IMR-90 (cell line): ENCODE results near the gene CYSLTR2. TPM values are rescaled to one million over a fixed set of nuclear protein-coding genes. Genes with fewer than 3 reads are reported as not detected.

Experiments used
- ATAC-seq: fragments of 200-7000 bp; cut with Tn5 transposase; 2 replicates; pipeline ENCODE4 v1.9.1; 2020; ENCODE audit warnings: low read depth, mild to moderate bottlenecking, moderate library complexity
- BruUV-seq: library from RNA; stranded (reverse); fragments of 400-500 nt; replicated peaks from 2 replicates; lab custom pipeline; 2021; lab: Mats Ljungman, UMichigan
- CTCF ChIA-PET: fragments of 300-600 bp; formaldehyde crosslinking; extraction: SDS; loops from one replicate; lab custom pipeline; 2021; ENCODE audit warnings: antibody characterized with exemption; lab: Yijun Ruan, JAX
- POLR2A ChIA-PET: fragments of 300-600 bp; sonication (Branson Sonifier 250); formaldehyde crosslinking; loops from one replicate; lab custom pipeline; 2022; ENCODE audit warnings: antibody characterized with exemption; ENCODE audit not compliant: unreplicated experiment; lab: Charles Lee
- DNase-seq: peaks from one replicate; pipeline ENCODE4 v3.0.0; 2013
- H2AFZ ChIP-seq: replicated peaks from 2 replicates; pipeline ENCODE3; 2013; ENCODE audit warnings: low read length, mild to moderate bottlenecking; ENCODE audit not compliant: poor library complexity
- H2AK5ac ChIP-seq: 2 replicates; pipeline ENCODE4 v1.6.1; 2013; ENCODE audit warnings: low read depth, low read length, inconsistent platforms
- H2AK9ac ChIP-seq: replicated peaks from 2 replicates; pipeline ENCODE3; 2013; ENCODE audit warnings: mild to moderate bottlenecking, low read depth, low read length, moderate library complexity; ENCODE audit not compliant: poor library complexity
- H2BK120ac ChIP-seq: 2 replicates; pipeline ENCODE4 v1.6.1; 2013; ENCODE audit warnings: low read depth, low read length, inconsistent platforms
- H2BK15ac ChIP-seq: 3 replicates; pipeline ENCODE4 v1.6.1; 2013; ENCODE audit warnings: low read depth, low read length, inconsistent platforms
- H2BK20ac ChIP-seq: 2 replicates; pipeline ENCODE4 v1.6.1; 2013; ENCODE audit warnings: low read depth, mild to moderate bottlenecking, inconsistent platforms, low read length, moderate library complexity
- H2BK5ac ChIP-seq: 2 replicates; pipeline ENCODE4 v1.6.1; 2013; ENCODE audit warnings: mild to moderate bottlenecking, low read depth, low read length, inconsistent platforms; ENCODE audit not compliant: poor library complexity, severe bottlenecking
- H3K14ac ChIP-seq: replicated peaks from 2 replicates; pipeline ENCODE4 v1.6.1; 2013; ENCODE audit warnings: low read depth, low read length, inconsistent platforms
- H3K18ac ChIP-seq: 2 replicates; pipeline ENCODE4 v1.6.1; 2013; ENCODE audit warnings: low read depth, low read length, control low read depth
- H3K23ac ChIP-seq: 2 replicates; pipeline ENCODE4 v1.6.1; 2013; ENCODE audit warnings: low read depth, low read length, inconsistent platforms
- H3K27ac ChIP-seq: 2 replicates; pipeline ENCODE4 v1.5.1; 2013; ENCODE audit warnings: mild to moderate bottlenecking, control low read depth, low read length; ENCODE audit not compliant: insufficient read depth
- H3K27me3 ChIP-seq: 2 replicates; pipeline ENCODE4 v1.6.1; 2013; ENCODE audit warnings: low read length; ENCODE audit not compliant: control insufficient read depth, insufficient read depth
- H3K36me3 ChIP-seq: 2 replicates; pipeline ENCODE4 v1.6.1; 2013; ENCODE audit warnings: low read length, mixed read lengths; ENCODE audit not compliant: control insufficient read depth, insufficient read depth
- H3K4ac ChIP-seq: 2 replicates; pipeline ENCODE4 v1.6.1; 2013; ENCODE audit warnings: low read depth, low read length, inconsistent platforms
- H3K4me1 ChIP-seq: 2 replicates; pipeline ENCODE4 v1.6.1; 2013; ENCODE audit warnings: low read length, mixed read lengths; ENCODE audit not compliant: control insufficient read depth, insufficient read depth
- H3K4me2 ChIP-seq: 2 replicates; pipeline ENCODE4 v1.6.1; 2013; ENCODE audit warnings: low read depth, mild to moderate bottlenecking, control low read depth, low read length, moderate library complexity
- H3K4me3 ChIP-seq: 2 replicates; pipeline ENCODE4 v1.5.1; 2013; ENCODE audit warnings: low read depth, mild to moderate bottlenecking, control low read depth, low read length, moderate library complexity; ENCODE audit not compliant: insufficient read depth
- H3K56ac ChIP-seq: 2 replicates; pipeline ENCODE4 v1.6.1; 2013; ENCODE audit warnings: low read length, inconsistent platforms; ENCODE audit not compliant: insufficient read depth; ENCODE audit errors: extremely low read depth
- H3K79me1 ChIP-seq, 2 experiments: 2 replicates each; pipeline ENCODE4 v1.6.1; 2013; ENCODE audit warnings: low read length in 2 of 2, inconsistent platforms in 1 of 2, low read depth in 1 of 2
- H3K9ac ChIP-seq: 2 replicates; pipeline ENCODE4 v1.6.1; 2013; ENCODE audit warnings: low read depth, low read length, control low read depth
- H3K9me1 ChIP-seq: 2 replicates; pipeline ENCODE4 v1.6.1; 2013; ENCODE audit warnings: low read length, inconsistent platforms; ENCODE audit not compliant: insufficient read depth
- H3K9me3 ChIP-seq: 2 replicates; pipeline ENCODE4 v1.6.1; 2013; ENCODE audit warnings: low read length; ENCODE audit not compliant: control insufficient read depth, insufficient read depth
- H4K20me1 ChIP-seq: 2 replicates; pipeline ENCODE4 v1.6.1; 2013; ENCODE audit warnings: low read length, inconsistent platforms; ENCODE audit not compliant: insufficient read depth
- H4K5ac ChIP-seq: 2 replicates; pipeline ENCODE4 v1.6.1; 2013; ENCODE audit warnings: mild to moderate bottlenecking, low read depth, low read length, control low read depth
- H4K8ac ChIP-seq, 2 experiments: 2 replicates each; pipeline ENCODE4 v1.6.1; 2013; ENCODE audit warnings: low read depth in 2 of 2, low read length in 2 of 2, control low read depth in 1 of 2, inconsistent platforms in 1 of 2
- H4K91ac ChIP-seq: 2 replicates; pipeline ENCODE4 v1.6.1; 2013; ENCODE audit warnings: low read depth, low read length, inconsistent platforms; ENCODE audit not compliant: insufficient read depth
- BHLHE40 ChIP-seq: fragments of 150-350 bp; IDR thresholded peaks from 2 replicates; pipeline ENCODE4 v1.6.1; 2016; ENCODE audit warnings: mild to moderate bottlenecking, low read depth, low read length
- CEBPB ChIP-seq: IDR thresholded peaks from 2 replicates; pipeline ENCODE4 v1.6.1; 2012; ENCODE audit warnings: low read depth, low read length, improper control_type of control experiment
- CHD1 ChIP-seq: IDR thresholded peaks from 2 replicates; pipeline ENCODE4 v1.6.1; 2012; ENCODE audit warnings: low read depth, low read length, improper control_type of control experiment
- CTCF ChIP-seq: conservative IDR thresholded peaks from 2 replicates; pipeline ENCODE4 v1.5.1; 2012; ENCODE audit warnings: mild to moderate bottlenecking, low read depth, low read length, improper control_type of control experiment
- FOS ChIP-seq: fragments of 150-350 bp; IDR thresholded peaks from 2 replicates; pipeline ENCODE4 v1.6.1; 2016; ENCODE audit warnings: low read depth, low read length
- MAFK ChIP-seq: IDR thresholded peaks from 2 replicates; pipeline ENCODE4 v1.6.1; 2012; ENCODE audit warnings: low read depth, low read length, improper control_type of control experiment
- MAZ ChIP-seq: IDR thresholded peaks from 2 replicates; pipeline ENCODE4 v1.6.1; 2012; ENCODE audit warnings: low read depth, mild to moderate bottlenecking, low read length, improper control_type of control experiment, moderate library complexity, borderline replicate concordance
- MXI1 ChIP-seq: IDR thresholded peaks from 2 replicates; pipeline ENCODE4 v1.6.1; 2012; ENCODE audit warnings: low read depth, mild to moderate bottlenecking, low read length, moderate library complexity, borderline replicate concordance
- NFE2L2 ChIP-seq: fragments of 150-350 bp; IDR thresholded peaks from 2 replicates; pipeline ENCODE4 v1.6.1; 2016; ENCODE audit warnings: low read depth, mild to moderate bottlenecking, low read length
- POLR2A ChIP-seq: IDR thresholded peaks from 2 replicates; pipeline ENCODE4 v1.6.1; 2012; ENCODE audit warnings: mild to moderate bottlenecking, low read depth, low read length
- RAD21 ChIP-seq: IDR thresholded peaks from 2 replicates; pipeline ENCODE4 v1.6.1; 2012; ENCODE audit warnings: low read length, improper control_type of control experiment
- RCOR1 ChIP-seq: IDR thresholded peaks from 2 replicates; pipeline ENCODE4 v1.6.1; 2012; ENCODE audit warnings: mild to moderate bottlenecking, low read length, improper control_type of control experiment; ENCODE audit not compliant: insufficient replicate concordance
- RFX5 ChIP-seq: IDR thresholded peaks from 2 replicates; pipeline ENCODE4 v1.8.0; 2012; ENCODE audit warnings: low read depth, mild to moderate bottlenecking, low read length, moderate library complexity
- SMC3 ChIP-seq: fragments of 150-350 bp; IDR thresholded peaks from 2 replicates; pipeline ENCODE4 v1.6.1; 2016; ENCODE audit warnings: low read depth, mild to moderate bottlenecking, antibody characterized with exemption, low read length, moderate library complexity
- WGBS, 2 experiments: methylation state at CpG; one replicate each; pipeline versions ENCODE4 v1.1.5 to v1.1.7; 2013; ENCODE audit warnings: missing lambda C conversion rate in 2 of 2; ENCODE audit not compliant: insufficient read length in 1 of 2; ENCODE audit errors: extremely low coverage in 2 of 2; 5-methylcytosine and 5-hydroxymethylcytosine counted together
- dilution Hi-C: fragments of 300-500 bp; cut with HindIII; formaldehyde crosslinking; loops from one replicate; pipeline ENCODE4 v1.14.3; 2018; ENCODE audit warnings: low sequenced_read_pairs; ENCODE audit not compliant: unreplicated experiment
- in situ Hi-C: fragments of 300-500 bp; cut with MboI; formaldehyde crosslinking; loops from 3 replicates; pipeline ENCODE4 v1.14.3; 2019; ENCODE audit warnings: low sequenced_read_pairs, inconsistent platforms, mixed read lengths
- intact Hi-C: fragments of 100-400 bp; cut with micrococcal nuclease; formaldehyde crosslinking; loops from 2 replicates; pipeline ENCODE4 v1.10.0; 2022
- polyA plus RNA-seq, 3 experiments: library from polyadenylated mRNA; depleted of rRNA; stranded (reverse); fragments of >200 nt; gene quantifications; 2 replicates each; pipeline ENCODE4 v1.2.3, GENCODE V29; 2012; ENCODE audit warnings: low replicate concordance in 1 of 3
- total RNA-seq: library from RNA; depleted of rRNA; stranded (reverse); fragments of >200 nt; gene quantifications from 2 replicates; pipeline ENCODE4 v1.2.3, GENCODE V29; 2012
- TF ChIP-seq, protein P1 (sequence below): fragments of 150-350 bp; IDR thresholded peaks from 2 replicates; pipeline ENCODE4 v1.6.1; 2016; ENCODE audit warnings: low read depth, mild to moderate bottlenecking, low read length, moderate library complexity, borderline replicate concordance
- TF ChIP-seq, protein P2 (sequence below): fragments of 150-350 bp; IDR thresholded peaks from 2 replicates; pipeline ENCODE4 v1.6.1; 2017; ENCODE audit warnings: mild to moderate bottlenecking, antibody characterized with exemption, low read length, low read depth

The CYSLTR2 gene
- total and polyA plus RNA-seq, 2 of the 4 experiments (the other 2 are of a cell fraction), result not detected

DNA sequence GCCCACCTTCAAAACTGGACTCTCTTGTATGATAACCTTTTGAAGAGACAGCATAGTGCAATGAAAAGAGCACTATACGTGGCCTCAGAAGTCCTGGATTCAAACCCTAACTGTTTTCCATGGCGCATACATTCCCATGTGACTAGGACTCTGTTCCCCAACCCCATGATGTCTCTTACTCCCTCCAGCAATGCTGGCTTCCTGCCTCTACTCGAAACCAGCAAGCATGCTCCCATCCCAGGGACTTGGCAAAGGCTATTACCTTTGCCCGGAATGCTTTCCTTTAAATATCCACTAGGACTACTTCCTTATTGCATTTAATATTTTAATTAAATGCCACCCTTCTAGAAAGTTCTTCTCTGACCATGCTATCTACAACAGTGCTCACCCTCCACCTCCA lies 75.1 kb downstream of the CYSLTR2 start:
- DNase-seq, result no peak
- no peak overlapping the region for H2BK20ac ChIP-seq
- H3K23ac ChIP-seq, result no peak overlapping the region
- H3K9me1 ChIP-seq, result no peaks in the 10 kb centered on the region
- dilution Hi-C loops (no loop called here), in situ Hi-C loops (no loop called here), intact Hi-C loops (no loop called here)
- H4K20me1 ChIP-seq, result no peaks in the 10 kb centered on the region
- peak overlapping the region in 1 of 2 experiments; percentile 89; a peak in 1 of 4 replicates for H4K8ac ChIP-seq
- no peaks in the 10 kb centered on the region for H3K9me3 ChIP-seq
- H3K4ac ChIP-seq, result no peak overlapping the region
- H3K4me2 ChIP-seq, result no peak overlapping the region
- H3K56ac ChIP-seq, result no peak overlapping the region
- no peak overlapping the region for H4K91ac ChIP-seq
- H3K9ac ChIP-seq, result no peak overlapping the region
- no peak overlapping the region for H2BK5ac ChIP-seq
- H2BK15ac ChIP-seq, result no peak overlapping the region; the same call in 2 of the 3 replicates
- H3K14ac ChIP-seq, result no peak overlapping the region
- no peak overlapping the region for H4K5ac ChIP-seq
- no peak overlapping the region for H2AK9ac ChIP-seq
- no peaks in the 10 kb centered on the region for H3K27me3 ChIP-seq
- H3K27ac ChIP-seq, result no peak overlapping the region
- ChIA-PET POLR2A (no interaction called here), CTCF (no interaction called here)
- H3K4me3 ChIP-seq, result no peak overlapping the region
- 70% methylated on average over 3 of the region's 4 CpGs; no CpG with 5 or more reads in 1 of the 2 experiments for WGBS, 2 experiments
- BruUV-seq, result no TSS peak
- peaks cover 2% of the 10 kb centered on the region; the same call in 1 of the 2 replicates for H3K4me1 ChIP-seq
- no peak overlapping the region for H2AFZ ChIP-seq
- H3K36me3 ChIP-seq, result no peaks in the 10 kb centered on the region
- H2AK5ac ChIP-seq, result no peak overlapping the region
- ATAC-seq, result no peak
- TF ChIP-seq, protein P1, sequence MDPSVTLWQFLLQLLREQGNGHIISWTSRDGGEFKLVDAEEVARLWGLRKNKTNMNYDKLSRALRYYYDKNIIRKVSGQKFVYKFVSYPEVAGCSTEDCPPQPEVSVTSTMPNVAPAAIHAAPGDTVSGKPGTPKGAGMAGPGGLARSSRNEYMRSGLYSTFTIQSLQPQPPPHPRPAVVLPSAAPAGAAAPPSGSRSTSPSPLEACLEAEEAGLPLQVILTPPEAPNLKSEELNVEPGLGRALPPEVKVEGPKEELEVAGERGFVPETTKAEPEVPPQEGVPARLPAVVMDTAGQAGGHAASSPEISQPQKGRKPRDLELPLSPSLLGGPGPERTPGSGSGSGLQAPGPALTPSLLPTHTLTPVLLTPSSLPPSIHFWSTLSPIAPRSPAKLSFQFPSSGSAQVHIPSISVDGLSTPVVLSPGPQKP, result no peak
- TF ChIP-seq CEBPB, result no peak
- TF ChIP-seq BHLHE40, result no peak
- no peak for TF ChIP-seq SMC3
- no peak for TF ChIP-seq NFE2L2
- TF ChIP-seq RAD21, result no peak
- TF ChIP-seq CHD1, result no peak
- no peak for TF ChIP-seq RFX5
- no peak for TF ChIP-seq POLR2A
- no peak for TF ChIP-seq MAFK
- TF ChIP-seq, protein P2, sequence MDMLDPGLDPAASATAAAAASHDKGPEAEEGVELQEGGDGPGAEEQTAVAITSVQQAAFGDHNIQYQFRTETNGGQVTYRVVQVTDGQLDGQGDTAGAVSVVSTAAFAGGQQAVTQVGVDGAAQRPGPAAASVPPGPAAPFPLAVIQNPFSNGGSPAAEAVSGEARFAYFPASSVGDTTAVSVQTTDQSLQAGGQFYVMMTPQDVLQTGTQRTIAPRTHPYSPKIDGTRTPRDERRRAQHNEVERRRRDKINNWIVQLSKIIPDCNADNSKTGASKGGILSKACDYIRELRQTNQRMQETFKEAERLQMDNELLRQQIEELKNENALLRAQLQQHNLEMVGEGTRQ, result no peak
- TF ChIP-seq RCOR1, result no peak
- no peak for TF ChIP-seq MAZ
- TF ChIP-seq MXI1, result no peak
- TF ChIP-seq FOS, result no peak
- TF ChIP-seq CTCF, result no peak
- H3K18ac ChIP-seq, result no peak overlapping the region
- no peak overlapping the region for H2BK120ac ChIP-seq
- H3K79me1 ChIP-seq, result no peaks in the 10 kb centered on the region
